Testis (tissue), 3 donors: Measurements from ENCODE around the gene ARSI. TPM values are rescaled to one million over a fixed set of nuclear protein-coding genes. Genes with fewer than 3 reads are reported as not detected.

ENCODE experiments used
- DNase-seq: peaks from one replicate; pipeline ENCODE4 v3.0.0-alpha.2; 2019
- H3K27ac ChIP-seq, 2 donors: fragments of 200-600 bp; sonication (generic); one replicate each; pipeline ENCODE4 v1.5.1; 2019
- H3K27me3 ChIP-seq: fragments of 200-600 bp; sonication (generic); one replicate; pipeline ENCODE4 v1.5.1; 2019
- H3K36me3 ChIP-seq: fragments of 200-600 bp; sonication (generic); one replicate; pipeline ENCODE4 v1.5.1; 2017; ENCODE audit warnings: low read depth; ENCODE audit errors: missing control alignments
- H3K4me1 ChIP-seq: fragments of 200-600 bp; sonication (generic); one replicate; pipeline ENCODE4 v1.5.1; 2019
- H3K4me3 ChIP-seq, 2 donors: fragments of 200-600 bp; sonication (generic); one replicate each; pipeline ENCODE4 v1.5.1; 2017 to 2019
- H3K9me3 ChIP-seq: fragments of 200-600 bp; sonication (generic); one replicate; pipeline ENCODE4 v1.5.1; 2017
- CTCF ChIP-seq, 3 experiments: fragments of 450-650 bp in 2 of 3; fragments of 200-600 bp in 1 of 3; sonication (generic) in 1 of 3; IDR thresholded peaks; one replicate each; pipeline ENCODE4 v1.5.1; 2016 to 2019; ENCODE audit warnings: antibody characterized with exemption in 3 of 3, mild to moderate bottlenecking in 2 of 3, moderate library complexity in 1 of 3
- POLR2A ChIP-seq: fragments of 450-650 bp; IDR thresholded peaks from one replicate; pipeline ENCODE4 v1.6.1; 2017; ENCODE audit warnings: antibody characterized with exemption, mild to moderate bottlenecking, moderate library complexity
- WGBS, 2 donors: methylation state at CpG; one replicate each; pipeline ENCODE4 v1.1.5; 2018; 5-methylcytosine and 5-hydroxymethylcytosine counted together
- intact Hi-C: fragments of 100-400 bp; cut with DNase I; formaldehyde crosslinking; loops from one replicate; pipeline ENCODE4 v1.15.1; 2023; ENCODE audit warnings: low total_unique reads
- polyA plus RNA-seq: library from polyadenylated mRNA; stranded (reverse); fragments of 350-450 nt; fragmentation: Illumina TruSeq; extraction: RNeasy Lipid Tissue Mini Kit (QIAGEN cat#74804); gene quantifications from one replicate; pipeline ENCODE4 v1.2.3, GENCODE V29; 2014; ENCODE audit warnings: low read depth, low replicate concordance; ENCODE audit not compliant: insufficient read depth
- total RNA-seq, 2 donors: library from RNA; depleted of rRNA; stranded (reverse); fragments of >200 nt; gene quantifications; one replicate each; pipeline ENCODE4 v1.2.3, GENCODE V29; 2016

Gene ARSI
- total and polyA plus RNA-seq, 3 donors from 2014 or later = 0.79 to 0.93 (median 0.92) TPM

- 52 to 54% methylated on average over 4 to 9 of the region's 10 CpGs for WGBS, 2 donors
- no peak for TF ChIP-seq CTCF (IDR thresholded peaks at IDR 0.05)
- TF ChIP-seq POLR2A = no peak
- no peaks in the 10 kb centered on the region for H3K9me3 ChIP-seq
- H3K4me3 ChIP-seq = no peak overlapping the region
- H3K4me1 ChIP-seq = no peaks in the 10 kb centered on the region
- intact Hi-C loops = no loop called here
- H3K27me3 ChIP-seq = no peaks in the 10 kb centered on the region
- no peaks in the 10 kb centered on the region for H3K36me3 ChIP-seq
- no peak overlapping the region for H3K27ac ChIP-seq
- DNase-seq = no peak
Measured at GRCh38 chr5:150295172-150295634, 7.5 kb downstream of the ARSI start.

DNA sequence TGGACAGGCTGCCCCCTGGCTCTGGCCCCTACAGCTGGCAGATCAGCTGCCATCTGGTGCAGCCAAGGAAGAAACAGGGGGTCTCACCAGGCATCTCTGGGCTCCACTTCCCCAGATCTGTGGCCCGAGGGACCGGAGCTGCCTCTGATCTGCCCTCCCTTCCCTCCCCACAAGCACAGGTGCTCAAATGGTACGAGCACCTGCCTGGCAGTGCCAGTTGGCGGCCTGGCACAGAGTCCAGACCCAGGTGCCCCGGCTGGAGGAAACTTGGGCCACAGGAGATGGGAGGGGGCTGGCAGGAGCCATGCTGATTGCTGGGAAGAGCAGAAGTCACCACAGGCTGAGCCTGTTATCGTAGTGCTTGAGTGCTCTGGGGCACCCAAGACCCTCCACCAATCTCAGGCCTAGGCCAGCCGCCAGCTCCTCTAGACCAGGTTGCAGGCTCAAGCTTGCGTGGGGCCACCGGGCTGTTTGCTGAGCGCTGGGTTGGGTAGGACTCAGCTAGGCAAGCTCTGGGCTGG lies 8.1 kb downstream of the ARSI start:
- Histone ChIP-seq H3K9me3 (no peaks in the 10 kb centered on the region), H3K4me3 (no peak overlapping the region), H3K27ac (no peak overlapping the region), H3K27me3 (no peaks in the 10 kb centered on the region), H3K4me1 (no peaks in the 10 kb centered on the region), H3K36me3 (no peaks in the 10 kb centered on the region)
- intact Hi-C loops = no loop called here
- 100% methylated on average over 10 of the region's 10 CpGs; no CpG with 5 or more reads in 1 of the 2 donors for WGBS, 2 donors
- no peak for TF ChIP-seq POLR2A
- no peak for DNase-seq

DNA sequence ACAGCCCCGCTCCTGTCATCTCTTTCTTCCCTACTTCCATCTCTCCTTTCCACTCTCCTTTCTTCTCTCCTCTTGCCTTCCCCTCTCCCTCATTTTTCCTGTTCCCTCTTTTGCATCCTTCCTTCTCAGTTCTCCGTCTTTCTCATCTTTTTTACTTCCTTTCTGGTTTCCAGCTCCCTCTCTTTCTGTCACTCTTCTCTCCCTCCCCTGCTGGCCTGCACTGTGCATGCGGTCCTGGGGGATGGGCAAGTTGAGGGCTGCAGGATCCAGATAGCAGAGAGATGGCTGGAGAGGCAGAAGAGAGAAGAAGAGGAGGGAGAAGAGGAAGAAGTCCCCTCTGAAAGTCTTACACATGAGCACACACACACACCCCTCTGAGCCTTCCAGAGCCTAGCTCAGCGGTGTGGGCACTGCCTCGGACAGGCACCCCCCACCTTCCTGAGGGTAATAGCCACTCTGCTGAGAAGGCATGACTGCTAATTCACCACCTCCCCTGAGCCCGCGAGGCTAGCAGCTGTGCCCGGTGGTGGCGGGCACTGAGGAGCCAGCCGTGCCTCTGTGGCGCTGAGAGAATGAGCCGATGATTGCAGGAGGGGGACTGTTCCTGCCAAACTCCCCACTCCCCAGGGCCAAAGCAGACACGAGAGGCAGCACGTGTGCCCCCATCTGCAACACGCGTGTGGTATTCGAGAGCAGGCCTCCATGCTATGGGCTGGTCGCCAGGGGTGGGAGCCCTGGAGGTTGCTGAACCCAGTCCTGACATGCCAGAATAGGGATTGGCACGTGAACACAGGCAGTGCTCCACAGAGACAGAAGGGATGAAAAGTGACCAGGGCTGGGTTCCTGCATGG lies 9.4 kb downstream of the ARSI start:
- no peak for TF ChIP-seq CTCF (IDR thresholded peaks at IDR 0.05)
- no peak for TF ChIP-seq POLR2A
- Histone ChIP-seq H3K27me3 (no peaks in the 10 kb centered on the region), H3K27ac (no peak overlapping the region), H3K9me3 (no peaks in the 10 kb centered on the region), H3K4me3 (no peak overlapping the region), H3K4me1 (no peaks in the 10 kb centered on the region), H3K36me3 (no peaks in the 10 kb centered on the region)
- no peak for DNase-seq
- WGBS, 2 donors = 87 to 93% methylated on average over 11 to 19 of the region's 19 CpGs
- intact Hi-C loops = no loop called here

GRCh38 chr5:150291388-150292385 lies 11.0 kb downstream of the ARSI start:
- no peak for TF ChIP-seq POLR2A
- no peak for TF ChIP-seq CTCF (IDR thresholded peaks at IDR 0.05)
- Histone ChIP-seq H3K36me3 (no peaks in the 10 kb centered on the region), H3K4me3 (no peak overlapping the region), H3K9me3 (no peaks in the 10 kb centered on the region), H3K27ac (no peak overlapping the region), H3K4me1 (no peaks in the 10 kb centered on the region), H3K27me3 (no peaks in the 10 kb centered on the region)
- WGBS, 2 donors = 90 to 94% methylated on average over 12 to 13 of the region's 13 CpGs
- no peak for DNase-seq
- intact Hi-C loops = no loop called here
